Measurements from ENCODE around the gene WDR45.
A peak's percentile ranks its signal among the peaks of the same experiment; 100 is the strongest.

The WDR45 gene

DNA sequence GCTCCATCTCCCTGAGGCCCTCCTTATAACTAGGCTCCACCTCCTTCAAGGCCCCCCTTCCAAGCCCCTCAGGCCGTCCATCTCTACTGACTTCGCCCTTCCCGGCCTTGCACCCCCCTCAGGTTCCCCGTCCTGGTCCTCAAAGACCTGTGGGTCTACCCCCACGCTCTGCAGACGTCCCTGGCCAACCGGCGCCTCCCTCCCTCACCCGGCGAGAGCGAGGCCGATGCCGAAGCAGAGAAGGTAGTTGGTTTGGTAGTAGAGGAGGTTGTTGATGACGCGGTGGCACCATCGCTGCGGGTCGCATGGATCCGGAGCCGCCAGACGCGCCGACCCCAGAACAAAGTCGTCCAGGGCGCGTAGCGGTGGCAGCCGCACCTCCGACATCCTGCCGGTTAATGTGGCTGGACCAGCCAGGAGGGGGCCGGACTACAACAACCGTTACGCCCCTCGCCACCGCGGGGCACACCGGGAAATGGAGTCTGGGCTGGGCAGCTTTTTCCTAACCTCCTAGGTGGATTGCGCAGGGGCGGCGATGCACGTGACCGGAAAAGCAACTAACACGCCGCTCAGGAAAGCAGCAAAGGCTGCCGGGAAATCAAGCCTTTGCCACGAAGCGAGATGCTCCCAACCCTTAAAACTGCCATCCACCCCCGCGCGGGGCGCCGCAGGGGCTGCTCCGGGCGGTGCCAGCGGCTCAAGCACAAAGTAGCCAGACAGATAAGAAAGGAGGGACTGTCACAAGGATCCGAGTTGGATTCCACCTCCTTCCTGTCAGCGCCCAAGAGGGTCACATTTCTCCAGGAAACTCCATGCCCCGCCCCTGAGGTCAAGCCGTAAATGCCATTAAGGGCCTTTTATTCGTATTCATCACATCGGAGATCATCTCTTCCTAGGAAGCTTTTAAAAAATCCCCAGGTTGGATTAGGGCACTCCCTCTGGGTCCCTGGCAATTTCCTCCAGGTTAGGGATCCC is 5.8 kb downstream of the WDR45 start, which contains the start of gene PRAF2:
Gene PRAF2, minus strand, starts transcription at position 402 of the 975 bp plus-strand sequence. Its CDS starts 15 bp downstream, at position 387.
- DNase-seq, result peak; percentile 93

- DNase-seq, result no peak
Observed at GRCh38 chrX:49072712-49073095, 7.0 kb downstream of the WDR45 start.

DNA sequence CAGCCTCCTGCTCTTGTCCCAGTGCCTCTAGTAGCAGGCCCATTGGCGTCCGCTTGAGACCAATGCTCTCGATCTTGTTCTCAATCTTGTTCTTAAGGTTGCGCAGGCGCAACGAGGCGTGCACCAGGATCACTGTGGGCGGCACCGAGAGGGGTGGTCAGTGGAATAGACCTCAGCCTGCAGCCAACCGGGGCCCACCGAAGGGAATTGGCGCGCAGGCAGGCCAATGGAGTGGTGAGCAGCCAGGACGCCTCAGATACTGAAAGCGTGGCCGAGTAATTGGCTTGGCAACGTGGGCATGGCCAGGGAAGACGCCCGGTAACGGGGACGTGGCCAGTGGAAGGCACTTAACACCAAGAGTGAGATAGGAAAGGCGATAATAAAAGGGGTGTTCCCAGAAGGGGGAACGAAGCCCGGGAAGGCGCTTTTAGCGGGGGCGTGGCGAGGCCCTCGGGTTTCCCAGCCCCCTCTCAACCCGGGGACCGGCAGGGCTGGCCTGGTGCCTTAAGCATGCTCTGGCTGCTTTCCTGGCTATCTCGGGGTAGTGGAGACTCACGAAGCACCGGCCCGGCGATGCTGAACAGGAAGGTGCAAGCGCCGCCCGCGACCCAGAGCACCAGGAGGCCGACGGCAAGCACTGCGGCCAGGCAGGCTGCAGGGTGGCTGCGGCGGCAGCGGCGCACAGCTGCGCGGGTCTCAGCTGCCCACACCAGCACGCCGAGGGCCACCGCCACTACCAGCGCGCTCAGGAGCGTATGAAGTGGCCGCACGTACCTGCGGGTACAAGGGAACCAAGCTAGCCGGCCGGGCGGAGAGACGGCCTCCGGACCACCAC is 7.6 kb downstream of the WDR45 start:
- no peak for DNase-seq

GRCh38 chrX:49070988-49071387 is 8.7 kb downstream of the WDR45 start:
- DNase-seq, result no peak

DNA sequence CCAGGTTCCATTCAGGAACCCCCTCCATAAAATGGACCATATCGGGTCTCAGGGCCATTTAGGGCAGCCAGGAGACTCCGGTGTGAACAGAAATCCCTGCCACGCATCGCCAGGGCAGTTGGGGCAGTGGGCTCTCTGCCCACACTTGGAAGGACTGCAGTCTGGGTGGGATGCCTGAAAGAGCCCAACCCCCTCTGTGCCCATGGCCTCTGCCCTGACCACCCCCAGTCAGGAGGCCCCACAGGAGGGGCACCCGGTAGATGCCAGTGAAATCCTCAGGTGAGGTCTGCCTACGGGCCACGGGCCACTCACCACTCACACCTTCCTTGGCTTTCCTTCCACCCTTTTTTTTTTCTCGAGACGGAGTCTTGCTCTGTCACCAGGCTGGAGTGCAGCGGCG is 10.6 kb downstream of the WDR45 start:
- no peak for DNase-seq

GRCh38 chrX:49067285-49068120 is 12.2 kb downstream of the WDR45 start:
- no peak for DNase-seq

- DNase-seq, result no peak
Observed at GRCh38 chrX:49066690-49067089, 13.0 kb downstream of the WDR45 start.

DNA sequence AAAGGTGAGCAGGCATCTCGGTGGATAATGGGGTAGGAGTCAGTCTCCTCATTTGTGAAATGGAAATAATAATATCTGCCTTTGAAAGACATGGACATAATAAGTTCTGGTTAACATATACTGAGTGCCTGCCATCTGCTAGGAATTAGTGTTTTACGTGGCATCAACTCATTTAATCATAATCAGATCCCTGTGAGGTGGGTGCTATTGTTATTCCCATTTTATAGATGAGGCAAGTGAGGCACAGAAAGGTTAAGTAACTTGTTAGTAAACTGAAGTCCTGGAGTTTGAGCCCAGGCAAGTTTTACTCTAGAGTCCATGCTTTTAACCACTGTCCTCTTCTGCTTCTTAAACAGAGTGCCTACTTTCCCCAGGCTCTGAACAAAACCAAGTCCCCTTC is 13.4 kb downstream of the WDR45 start:
- DNase-seq, result no peak

- no peak for DNase-seq
Observed at GRCh38 chrX:49064735-49065134, 15.0 kb downstream of the WDR45 start.

- DNase-seq, result no peak
Observed at GRCh38 chrX:49064303-49064702, 15.4 kb downstream of the WDR45 start.

GRCh38 chrX:49063715-49064114 is 16.0 kb downstream of the WDR45 start:
- no peak for DNase-seq

DNA sequence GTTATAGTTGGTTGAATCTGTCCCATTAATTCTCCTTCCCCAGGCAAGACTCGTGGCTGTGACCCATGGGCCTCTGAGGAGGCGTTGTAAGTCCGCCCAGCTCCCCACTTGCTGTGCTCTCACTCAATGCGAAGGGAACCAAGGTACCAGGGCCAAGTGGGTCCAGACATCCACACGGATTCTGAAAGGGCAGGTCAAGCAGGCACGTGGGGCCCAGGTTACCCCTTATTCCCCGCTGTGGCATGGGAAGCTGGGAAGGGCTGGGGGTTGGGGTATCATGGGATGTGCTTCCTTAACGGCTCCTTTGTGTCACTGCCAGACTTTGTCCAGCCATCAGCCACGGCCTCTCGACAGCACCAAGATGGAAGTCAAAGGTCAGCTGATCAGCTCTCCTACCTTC is 17.8 kb downstream of the WDR45 start:
- no peak for DNase-seq

DNA sequence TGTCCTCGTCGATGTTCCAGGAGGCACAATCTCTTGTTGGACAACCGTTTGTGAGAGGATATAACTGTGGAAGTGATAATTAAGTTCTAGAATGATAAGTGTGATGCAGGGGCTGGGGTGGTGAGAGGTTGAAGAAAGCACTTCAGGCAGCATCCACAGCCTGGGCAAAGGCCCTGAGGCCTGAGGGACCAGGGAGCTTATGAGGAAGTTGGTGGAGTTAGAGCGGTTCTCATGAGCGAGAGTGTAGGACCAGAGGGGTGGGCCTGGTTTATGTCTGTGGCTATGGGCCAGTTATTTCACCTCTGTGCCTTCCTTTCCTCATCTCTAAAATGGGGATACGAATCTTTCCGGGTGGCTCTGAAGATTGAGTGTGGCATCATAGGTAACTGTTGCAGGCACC is 18.2 kb downstream of the WDR45 start:
- DNase-seq, result no peak

DNA sequence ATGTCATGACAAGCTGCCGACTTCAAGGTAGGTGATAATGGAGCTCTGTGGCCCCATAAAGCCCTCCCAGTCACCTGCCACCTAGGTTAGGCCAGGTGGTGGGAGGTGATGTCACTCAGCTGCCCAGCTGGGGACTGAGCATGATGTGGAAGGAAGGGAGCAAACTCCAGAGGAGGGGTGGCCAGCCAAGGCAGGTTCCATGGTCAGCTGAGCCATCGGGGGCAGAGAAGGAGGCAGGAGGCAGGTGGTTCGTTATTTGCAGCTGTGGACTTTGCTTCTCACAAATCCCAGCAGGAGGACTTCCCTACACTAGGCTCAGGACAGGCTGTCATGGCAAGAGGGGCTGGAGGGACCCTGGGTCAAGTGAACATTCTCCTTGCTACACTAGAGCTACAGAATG is 18.8 kb downstream of the WDR45 start:
- DNase-seq, result no peak

DNA sequence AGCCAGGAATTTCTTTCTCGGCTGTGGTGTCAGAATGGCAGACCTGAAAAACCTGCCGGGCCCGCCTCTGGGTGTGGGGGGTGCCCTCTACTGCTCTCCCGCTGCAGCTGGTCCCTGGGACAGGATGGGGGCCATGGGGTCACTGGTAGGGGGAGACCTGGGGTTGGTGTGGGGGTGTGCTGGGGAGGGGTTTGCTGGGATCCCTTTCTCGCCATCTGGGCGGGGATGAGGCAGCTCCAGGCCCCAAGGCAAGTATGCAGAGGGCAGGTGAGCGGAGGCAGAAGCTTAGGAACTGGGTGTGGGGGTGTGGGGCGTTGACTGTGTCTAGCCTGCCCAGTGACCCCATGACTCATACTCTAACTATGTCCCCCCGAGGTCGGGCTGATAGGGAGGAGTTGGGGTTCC is 20.0 kb downstream of the WDR45 start:
- DNase-seq, result no peak

GRCh38 chrX:49059201-49059600 is 20.5 kb downstream of the WDR45 start:
- no peak for DNase-seq

DNA sequence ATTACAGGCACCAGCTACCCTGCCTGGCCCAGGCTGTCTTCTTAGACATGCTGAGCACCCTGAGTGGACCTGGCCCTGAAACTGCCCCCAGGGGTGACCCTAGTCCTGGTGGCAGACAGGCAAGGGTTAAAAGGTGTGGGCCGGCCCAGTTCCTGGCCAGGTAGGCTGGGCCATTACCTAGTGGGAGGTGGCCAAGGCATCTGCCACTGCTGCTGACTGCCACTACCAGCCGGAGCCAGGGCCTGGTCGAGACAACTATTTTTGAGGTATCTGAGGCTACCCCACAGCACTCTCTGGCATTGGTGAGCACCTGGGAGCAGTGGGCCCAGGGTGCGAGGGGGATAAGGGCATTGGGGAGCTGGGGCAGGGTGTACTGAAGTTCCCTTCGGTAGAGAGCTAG is 20.9 kb downstream of the WDR45 start, which contains the start of gene CCDC120:
Gene CCDC120, plus strand, starts transcription at position 206 of the 400 bp plus-strand sequence. CDS start 3,043 bp downstream, outside the sequence.
- DNase-seq, result no peak

- no peak for DNase-seq
Observed at GRCh38 chrX:49054073-49054762, 25.5 kb downstream of the WDR45 start.

DNA sequence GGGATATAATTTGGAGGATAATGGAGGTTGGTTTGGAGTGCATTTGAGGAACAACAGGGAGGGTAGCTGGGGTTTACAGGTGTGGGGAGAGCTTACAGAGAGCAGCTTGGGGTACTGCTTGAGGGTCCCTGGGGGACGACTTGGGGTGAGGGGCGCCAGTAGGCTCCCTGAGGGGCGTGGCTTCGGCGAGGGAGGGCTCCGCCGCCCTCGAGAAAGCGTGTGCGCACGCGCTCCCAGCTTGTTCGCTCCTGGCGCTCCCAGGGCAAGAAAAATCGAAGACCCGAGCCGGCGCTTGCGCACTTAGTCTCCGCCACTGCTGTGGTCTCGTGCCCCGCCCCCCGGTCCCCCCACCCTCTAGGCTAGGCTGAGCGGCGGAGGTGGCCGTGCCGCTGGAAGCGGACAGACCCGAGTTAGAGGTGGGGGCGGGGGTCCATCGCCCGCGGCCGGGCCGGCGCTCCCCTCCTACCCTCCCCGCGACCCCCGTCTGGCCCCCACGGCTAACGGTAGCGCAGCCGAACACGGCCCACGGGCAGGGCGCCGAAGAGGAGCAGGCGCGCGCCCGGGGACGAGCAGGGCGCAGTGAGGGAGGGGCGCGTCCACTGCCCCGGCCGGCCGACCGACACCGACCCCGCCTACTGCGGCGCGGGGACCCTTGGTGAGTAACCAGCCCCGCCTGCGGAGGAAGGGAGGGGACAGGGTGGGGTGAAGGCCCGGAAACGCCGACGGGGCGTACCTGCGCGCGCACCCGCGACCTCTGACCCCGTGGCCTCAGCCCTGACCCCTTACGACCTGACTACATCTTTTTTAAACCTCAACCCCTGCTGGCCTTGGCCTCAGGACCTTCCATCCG is 26.2 kb downstream of the WDR45 start:
- DNase-seq, result peak; percentile 67

DNA sequence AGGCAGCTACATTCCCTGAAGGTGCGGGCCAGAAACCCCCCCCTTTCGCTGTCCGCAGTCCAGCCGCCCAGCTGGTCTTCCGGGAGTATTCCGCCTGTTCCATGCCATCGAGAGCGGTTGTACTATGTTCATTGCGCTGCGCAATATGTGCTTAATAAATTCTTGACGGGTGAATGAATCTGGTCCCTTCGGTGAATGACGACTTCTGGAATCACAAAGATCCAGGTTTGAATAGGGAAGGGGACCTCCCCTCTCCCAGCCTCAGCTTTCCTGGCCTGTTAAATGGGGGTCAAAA is 35.8 kb downstream of the WDR45 start:
- DNase-seq, result no peak
